Body of pancreas (tissue), 4 donors: ENCODE data around the gene NTSR1. TPM values are rescaled to one million over a fixed set of nuclear protein-coding genes. Genes with fewer than 3 reads are reported as not detected.
A peak's percentile ranks its signal among the peaks of the same experiment; 100 is the strongest.

Source experiments
- ATAC-seq: fragments of 150-250 bp; one replicate; pipeline ENCODE4 v1.9.1; 2016
- DNase-seq, 4 donors: peaks; one replicate each; pipeline ENCODE4 v3.0.0-alpha.2; 2019
- H3K27ac ChIP-seq, 4 donors: fragments of 200-600 bp; sonication (generic); 1 replicate in 3 of 4; 2 replicates in 1 of 4; pipeline versions ENCODE4 v1.5.1 to v1.6.1; 2016 to 2019; ENCODE audit warnings: mild to moderate bottlenecking in 1 of 4, mixed read lengths in 1 of 4, moderate library complexity in 1 of 4
- H3K27me3 ChIP-seq, 2 donors: fragments of 200-600 bp; sonication (generic); one replicate each; pipeline ENCODE4 v1.6.0; 2016; ENCODE audit warnings: mild to moderate bottlenecking in 1 of 2
- H3K36me3 ChIP-seq, 2 donors: fragments of 200-600 bp; sonication (generic); replicated peaks in 1 of 2; 2 replicates each; pipeline ENCODE4 v1.5.1; 2016; ENCODE audit warnings: low read depth in 2 of 2; ENCODE audit not compliant: insufficient read depth in 1 of 2
- H3K4me1 ChIP-seq: fragments of 200-600 bp; sonication (generic); one replicate; pipeline ENCODE4 v1.6.0; 2016
- H3K4me3 ChIP-seq, 2 donors: fragments of 200-600 bp; sonication (generic); 1 replicate in 1 of 2; 2 replicates in 1 of 2; pipeline ENCODE4 v1.5.1; 2016 to 2019
- H3K9me3 ChIP-seq, 3 donors: fragments of 200-600 bp; sonication (generic); 1 replicate in 2 of 3; 2 replicates in 1 of 3; pipeline ENCODE4 v1.5.1; 2016
- POLR2A ChIP-seq, 3 donors: fragments of 450-650 bp; IDR thresholded peaks; one replicate each; pipeline ENCODE4 v1.6.1; 2016; ENCODE audit warnings: antibody characterized with exemption in 3 of 3, mild to moderate bottlenecking in 2 of 3
- WGBS, 2 donors: methylation state at CpG; one replicate each; pipeline ENCODE4 v1.1.5; 2017; 5-methylcytosine and 5-hydroxymethylcytosine counted together
- intact Hi-C: fragments of 100-400 bp; cut with DNase I; formaldehyde crosslinking; loops from one replicate; pipeline ENCODE4 v1.15.1; 2023
- total RNA-seq, 2 donors: library from RNA; depleted of rRNA; stranded (reverse); fragments of >200 nt; gene quantifications; one replicate each; pipeline ENCODE4 v1.1.0, GENCODE V29; 2016
- TF ChIP-seq, protein P1 (sequence below), 7 experiments: fragments of 450-650 bp in 4 of 7; fragments of 200-600 bp in 3 of 7; sonication (generic) in 3 of 7; IDR thresholded peaks; one replicate each; pipeline ENCODE4 v1.5.1; 2016 to 2019; ENCODE audit warnings: antibody characterized with exemption in 7 of 7

The NTSR1 gene
- total RNA-seq, 2 donors from 2014 or later: not detected

DNA sequence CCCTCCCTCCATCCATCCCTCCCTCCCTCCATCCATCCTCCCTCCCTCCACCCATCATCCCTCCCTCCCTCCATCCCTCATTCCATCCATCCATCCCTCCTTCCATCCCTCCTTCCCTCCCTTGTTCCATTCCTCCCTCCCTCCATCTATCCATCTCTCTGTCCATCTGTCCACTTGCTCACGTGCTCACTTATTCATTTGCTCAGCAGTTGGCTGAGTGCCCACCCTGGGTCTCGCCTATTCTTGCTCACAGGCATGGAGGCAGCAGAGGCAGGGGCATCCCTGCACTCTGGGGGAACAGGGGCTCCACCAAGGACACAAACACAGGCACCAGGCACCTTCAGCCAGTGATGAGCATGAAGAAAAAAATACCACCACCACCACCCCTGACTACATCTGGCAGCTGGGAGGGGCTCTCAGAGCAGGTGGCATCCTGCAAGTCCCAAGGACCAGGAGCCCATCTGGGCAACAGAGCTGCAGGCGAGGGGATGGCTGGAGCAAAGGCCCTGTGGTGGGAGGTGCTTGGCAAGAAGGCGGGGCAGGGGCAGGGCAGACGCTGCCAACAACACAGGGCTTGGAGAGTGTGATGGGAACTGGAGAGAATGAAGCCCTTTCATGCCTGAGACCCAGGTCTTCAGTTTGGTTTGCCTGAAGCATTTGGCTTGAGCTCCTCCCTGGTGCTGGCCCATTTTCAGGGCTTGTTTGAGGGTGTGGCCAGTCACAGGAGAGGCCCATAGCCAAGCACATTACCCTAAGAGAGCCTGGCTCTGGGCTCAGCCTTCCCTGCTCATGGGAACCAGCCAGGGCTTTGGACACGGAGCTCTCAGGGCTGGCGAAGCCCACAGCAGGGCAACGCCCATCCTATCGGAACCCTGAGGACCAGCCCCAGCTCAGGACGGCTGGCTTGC, 47.4 kb downstream of the NTSR1 start:
- H3K27ac ChIP-seq: no peak overlapping the region
- H3K9me3 ChIP-seq: no peaks in the 10 kb centered on the region
- TF ChIP-seq POLR2A (IDR thresholded peaks at IDR 0.05): no peak
- TF ChIP-seq, protein P1, sequence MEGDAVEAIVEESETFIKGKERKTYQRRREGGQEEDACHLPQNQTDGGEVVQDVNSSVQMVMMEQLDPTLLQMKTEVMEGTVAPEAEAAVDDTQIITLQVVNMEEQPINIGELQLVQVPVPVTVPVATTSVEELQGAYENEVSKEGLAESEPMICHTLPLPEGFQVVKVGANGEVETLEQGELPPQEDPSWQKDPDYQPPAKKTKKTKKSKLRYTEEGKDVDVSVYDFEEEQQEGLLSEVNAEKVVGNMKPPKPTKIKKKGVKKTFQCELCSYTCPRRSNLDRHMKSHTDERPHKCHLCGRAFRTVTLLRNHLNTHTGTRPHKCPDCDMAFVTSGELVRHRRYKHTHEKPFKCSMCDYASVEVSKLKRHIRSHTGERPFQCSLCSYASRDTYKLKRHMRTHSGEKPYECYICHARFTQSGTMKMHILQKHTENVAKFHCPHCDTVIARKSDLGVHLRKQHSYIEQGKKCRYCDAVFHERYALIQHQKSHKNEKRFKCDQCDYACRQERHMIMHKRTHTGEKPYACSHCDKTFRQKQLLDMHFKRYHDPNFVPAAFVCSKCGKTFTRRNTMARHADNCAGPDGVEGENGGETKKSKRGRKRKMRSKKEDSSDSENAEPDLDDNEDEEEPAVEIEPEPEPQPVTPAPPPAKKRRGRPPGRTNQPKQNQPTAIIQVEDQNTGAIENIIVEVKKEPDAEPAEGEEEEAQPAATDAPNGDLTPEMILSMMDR (IDR thresholded peaks at IDR 0.05): no peak
- H3K4me1 ChIP-seq: peaks cover 15% of the 10 kb centered on the region
- ATAC-seq (peak; percentile 13), DNase-seq (peak in 1 of 4 donors; percentile 15)
- no peaks in the 10 kb centered on the region for H3K36me3 ChIP-seq
- no peaks in the 10 kb centered on the region for H3K27me3 ChIP-seq
- intact Hi-C loops: no loop called here
- H3K4me3 ChIP-seq: no peak overlapping the region
- WGBS, 2 donors: 15 to 32% methylated on average over 4 to 10 of the region's 10 CpGs

DNA sequence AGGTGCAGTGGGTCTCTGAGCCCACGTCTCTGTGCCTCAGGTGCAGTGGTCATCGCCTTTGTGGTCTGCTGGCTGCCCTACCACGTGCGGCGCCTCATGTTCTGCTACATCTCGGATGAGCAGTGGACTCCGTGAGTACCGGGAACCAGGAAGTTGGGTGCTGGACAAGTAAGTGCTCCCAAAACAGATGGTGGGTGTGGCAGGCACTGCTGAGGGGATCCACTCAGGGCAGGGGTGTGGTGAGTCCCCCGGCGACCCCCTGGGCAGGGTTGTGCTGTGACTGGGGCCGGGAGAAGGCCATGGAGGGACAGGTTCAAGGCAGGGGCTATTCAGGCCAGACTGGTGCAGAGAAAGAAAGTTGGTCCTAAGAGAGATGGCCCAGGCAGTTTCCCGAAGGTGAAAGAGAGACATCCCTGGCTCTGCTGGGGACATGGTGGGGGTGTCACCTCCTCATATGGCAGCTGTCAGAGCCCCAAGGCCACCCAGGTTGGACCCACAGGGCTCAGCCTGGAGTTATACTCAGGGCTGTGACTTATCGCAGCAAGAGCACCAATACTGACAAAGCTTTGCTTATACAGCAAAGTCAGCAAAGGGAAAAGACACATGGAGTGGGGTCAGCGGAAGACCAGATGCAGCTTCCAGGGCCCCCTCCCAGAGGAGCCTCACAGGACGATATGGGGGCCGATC, 49.7 kb downstream of the NTSR1 start:
- no peak for TF ChIP-seq POLR2A (IDR thresholded peaks at IDR 0.05)
- TF ChIP-seq, protein P1 (IDR thresholded peaks at IDR 0.05): no peak
- H3K9me3 ChIP-seq: no peaks in the 10 kb centered on the region
- 53 to 65% methylated on average over 11 to 15 of the region's 16 CpGs for WGBS, 2 donors
- no peak overlapping the region for H3K4me3 ChIP-seq
- no peaks in the 10 kb centered on the region for H3K36me3 ChIP-seq
- DNase-seq (no peak), ATAC-seq (no peak)
- intact Hi-C loops: no loop called here
- H3K27me3 ChIP-seq: no peaks in the 10 kb centered on the region
- H3K27ac ChIP-seq: no peak overlapping the region
- H3K4me1 ChIP-seq: peaks cover 16% of the 10 kb centered on the region

DNA sequence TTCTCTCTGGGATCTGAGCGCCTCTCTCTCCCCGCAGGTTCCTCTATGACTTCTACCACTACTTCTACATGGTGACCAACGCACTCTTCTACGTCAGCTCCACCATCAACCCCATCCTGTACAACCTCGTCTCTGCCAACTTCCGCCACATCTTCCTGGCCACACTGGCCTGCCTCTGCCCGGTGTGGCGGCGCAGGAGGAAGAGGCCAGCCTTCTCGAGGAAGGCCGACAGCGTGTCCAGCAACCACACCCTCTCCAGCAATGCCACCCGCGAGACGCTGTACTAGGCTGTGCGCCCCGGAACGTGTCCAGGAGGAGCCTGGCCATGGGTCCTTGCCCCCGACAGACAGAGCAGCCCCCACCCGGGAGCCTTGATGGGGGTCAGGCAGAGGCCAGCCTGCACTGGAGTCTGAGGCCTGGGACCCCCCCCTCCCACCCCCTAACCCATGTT, 51.4 kb downstream of the NTSR1 start:
- H3K27me3 ChIP-seq: no peaks in the 10 kb centered on the region
- ATAC-seq (no peak), DNase-seq (no peak)
- no peak overlapping the region for H3K4me3 ChIP-seq
- peaks cover 16% of the 10 kb centered on the region for H3K4me1 ChIP-seq
- WGBS, 2 donors: 69 to 92% methylated on average over 12 to 20 of the region's 20 CpGs
- no peaks in the 10 kb centered on the region for H3K36me3 ChIP-seq
- intact Hi-C loops: no loop called here
- no peak for TF ChIP-seq POLR2A (IDR thresholded peaks at IDR 0.05)
- TF ChIP-seq, protein P1 (IDR thresholded peaks at IDR 0.05): no peak
- no peaks in the 10 kb centered on the region for H3K9me3 ChIP-seq
- no peak overlapping the region for H3K27ac ChIP-seq

- Histone ChIP-seq H3K27me3 (no peaks in the 10 kb centered on the region), H3K4me1 (peaks cover 16% of the 10 kb centered on the region), H3K4me3 (no peak overlapping the region), H3K27ac (peak overlapping the region in 1 of 4 donors; percentile 9), H3K36me3 (no peaks in the 10 kb centered on the region), H3K9me3 (no peaks in the 10 kb centered on the region)
- ATAC-seq (no peak), DNase-seq (no peak)
- TF ChIP-seq, protein P1 (IDR thresholded peaks at IDR 0.05): no peak
- no peak for TF ChIP-seq POLR2A (IDR thresholded peaks at IDR 0.05)
- WGBS, 2 donors: 66 to 78% methylated on average over 6 to 11 of the region's 11 CpGs
- intact Hi-C loops: no loop called here
Measured at GRCh38 chr20:62760471-62760855, 51.8 kb downstream of the NTSR1 start.
